GM18505 (cell line): ENCODE results near the gene TRRAP.
"Not testable (repeated sequence)": the region's sequence is repeated elsewhere in the genome, so short reads cannot be mapped to it uniquely, and the experiment has no call there.

ENCODE experiments used
- ATAC-seq: cut with Tn5 transposase; IDR thresholded peaks from one replicate; pipeline ENCODE4 v1.9.1; 2021; ENCODE audit not compliant: unreplicated experiment
- POLR2A ChIP-seq: IDR thresholded peaks from 4 replicates; pipeline ENCODE4 v1.6.1; 2011; ENCODE audit warnings: borderline replicate concordance; ENCODE audit not compliant: insufficient read depth, insufficient read length; ENCODE audit errors: extremely low read depth

Gene TRRAP

DNA sequence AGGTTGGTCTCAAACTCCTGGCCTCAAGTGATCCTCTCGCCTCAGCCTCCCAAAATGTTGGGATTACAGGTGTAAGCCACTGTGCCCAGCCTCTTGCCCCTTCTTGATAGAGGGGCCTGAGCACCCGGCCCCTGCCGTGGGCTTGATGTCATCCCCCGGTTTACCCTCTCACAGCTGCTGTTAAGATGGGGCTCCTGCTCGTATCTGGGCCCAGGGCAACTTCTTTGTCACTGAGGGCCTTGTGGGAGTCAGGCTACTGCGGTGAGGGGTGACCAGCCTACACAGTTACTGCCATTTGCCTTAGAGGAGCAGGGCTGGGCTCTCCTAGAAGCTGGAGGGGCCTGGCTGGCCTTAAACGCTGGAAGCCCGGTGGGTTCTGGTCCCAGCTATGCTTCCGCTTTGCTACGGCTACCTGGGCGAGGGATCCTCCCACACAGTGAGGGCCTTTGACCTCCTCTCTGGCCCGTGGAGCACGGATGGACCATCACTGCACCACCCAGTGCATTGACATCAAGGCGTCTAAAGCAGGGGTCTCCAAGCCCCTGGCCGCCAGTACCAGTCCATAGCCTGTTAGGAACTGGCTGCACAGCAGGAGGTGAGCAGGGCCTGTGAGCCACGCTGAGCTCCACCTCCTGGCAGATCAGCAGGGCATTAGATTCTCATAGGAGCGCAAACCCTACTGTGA, 7.4 kb upstream of the TRRAP start:
- no peak for ATAC-seq
- no peak for TF ChIP-seq POLR2A

DNA sequence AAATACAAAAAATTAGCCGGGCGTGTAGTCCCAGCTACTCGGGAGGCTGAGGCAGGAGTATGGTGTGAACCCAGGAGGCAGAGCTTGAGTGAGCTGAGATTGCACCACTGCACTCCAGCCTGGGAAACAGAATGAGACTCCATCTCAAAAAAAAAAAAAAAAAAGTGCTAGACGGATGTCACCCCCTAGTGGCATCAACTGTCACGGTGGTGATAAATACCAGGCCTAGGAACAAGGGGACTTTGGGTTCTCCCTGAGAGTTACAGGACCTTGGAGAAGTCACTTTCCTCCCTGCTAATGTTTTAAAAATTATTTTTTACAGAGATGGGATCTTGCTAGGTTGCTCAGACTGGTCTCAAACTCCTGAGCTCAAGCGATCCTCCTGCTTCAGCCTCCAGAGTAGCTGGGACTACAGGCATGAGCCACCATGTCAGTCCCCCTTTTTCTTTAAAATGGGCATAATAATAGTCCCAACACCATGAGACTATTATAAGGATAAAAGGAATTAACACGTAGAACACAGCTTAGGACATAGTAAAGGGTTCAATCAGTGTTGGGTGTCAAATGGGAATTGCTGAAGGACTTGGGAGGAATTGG, 5.9 kb upstream of the TRRAP start:
- ATAC-seq = no peak
- no peak for TF ChIP-seq POLR2A

GRCh38 chr7:98873610-98874009, 4.7 kb upstream of the TRRAP start:
- ATAC-seq = not testable (repeated sequence)

GRCh38 chr7:98874942-98875341, 3.4 kb upstream of the TRRAP start:
- no peak for TF ChIP-seq POLR2A
- no peak for ATAC-seq

DNA sequence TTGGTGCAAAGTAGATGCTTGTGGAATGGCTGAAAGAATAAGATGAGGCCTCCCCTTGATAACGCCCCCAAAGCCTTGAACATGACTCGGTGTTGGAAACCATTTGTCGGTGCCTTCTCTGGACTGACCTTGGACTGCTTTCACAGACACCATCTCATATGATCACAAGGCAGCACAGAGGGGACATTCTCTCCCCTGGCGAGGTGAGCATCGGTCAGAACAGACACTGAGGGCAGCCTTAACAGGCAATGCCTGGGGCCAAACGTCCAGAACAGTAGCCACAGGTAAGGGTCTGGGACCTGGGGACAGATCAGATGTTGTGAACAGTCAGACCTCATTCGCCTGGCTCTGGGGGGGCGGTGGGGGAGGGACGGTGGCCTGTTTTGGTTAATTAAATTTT, 2.8 kb upstream of the TRRAP start:
- ATAC-seq = no peak
- no peak for TF ChIP-seq POLR2A

DNA sequence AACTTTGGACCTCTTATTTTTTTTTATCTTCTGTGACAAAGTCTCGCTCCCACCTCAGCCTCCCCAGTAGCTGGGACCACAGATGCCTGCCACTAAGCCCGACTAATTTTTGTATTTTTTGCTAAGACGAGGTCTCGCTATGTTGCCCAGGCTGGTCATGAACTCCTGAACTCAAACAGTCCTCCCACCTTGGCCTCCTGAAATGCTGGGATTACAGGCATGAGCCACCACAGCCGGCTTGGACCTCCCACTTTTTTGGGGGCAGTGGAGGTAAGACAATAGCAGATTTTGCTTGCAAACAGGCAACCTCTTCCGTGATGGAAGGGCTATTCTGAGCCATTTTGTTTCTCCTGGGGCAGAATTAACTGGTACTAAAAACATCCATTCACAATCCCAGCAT, 1.2 kb upstream of the TRRAP start:
- no peak for TF ChIP-seq POLR2A
- no peak for ATAC-seq

GRCh38 chr7:98877692-98878364, 504 bp upstream of the TRRAP start:
- no peak for ATAC-seq
- no peak for TF ChIP-seq POLR2A

- peak; percentile 30 for TF ChIP-seq POLR2A
- ATAC-seq = peak; percentile 65
These were observed 1.1 kb downstream of the TRRAP start for GRCh38 chr7:98879198-98879978.

GRCh38 chr7:98879979-98880315, 1.6 kb downstream of the TRRAP start:
- no peak for ATAC-seq
- TF ChIP-seq POLR2A = no peak

DNA sequence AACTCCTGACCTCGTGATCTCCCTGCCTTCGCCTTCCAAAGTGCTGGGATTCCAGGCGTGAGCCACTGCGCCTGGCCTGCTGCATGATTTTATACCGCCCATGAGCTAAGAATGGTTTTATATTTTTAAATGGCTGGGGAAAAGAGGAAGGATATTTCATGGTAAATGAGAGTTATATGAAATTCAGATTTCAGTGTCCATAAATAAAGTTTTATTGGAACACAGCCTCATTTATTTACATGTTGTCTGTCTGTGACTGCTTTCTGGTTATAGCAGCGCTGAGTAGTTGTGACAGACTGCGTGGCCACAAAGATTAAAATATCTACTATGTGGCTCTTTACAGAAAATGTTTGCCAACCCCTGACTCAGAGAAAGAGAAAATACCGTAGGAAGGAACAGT, 2.2 kb downstream of the TRRAP start:
- no peak for TF ChIP-seq POLR2A
- no peak for ATAC-seq

- ATAC-seq = no peak
These were observed 3.4 kb downstream of the TRRAP start for GRCh38 chr7:98881561-98882315.

GRCh38 chr7:98884416-98884815, 6.1 kb downstream of the TRRAP start:
- no peak for TF ChIP-seq POLR2A
- ATAC-seq = no peak

More at GRCh38 chr7:98881561-98882315, 3.4 kb downstream of the TRRAP start:
- no peak for TF ChIP-seq POLR2A

- TF ChIP-seq POLR2A = no peak
- ATAC-seq = no peak
These were observed 8.7 kb downstream of the TRRAP start for GRCh38 chr7:98887038-98887437.
